ENCODE data around the gene RPS15A. TPM values are rescaled to one million over a fixed set of nuclear protein-coding genes. Genes with fewer than 3 reads are reported as not detected.
A peak's percentile ranks its signal among the peaks of the same experiment; 100 is the strongest.

Gene RPS15A
- total RNA-seq, 1 experiment from 2014 or later, result 3,616 TPM

- Histone ChIP-seq H3K9me3 (replicated peaks) (no peaks in the 10 kb centered on the region), H3K36me3 (peaks cover 23% of the 10 kb centered on the region), H3K27ac (no peak overlapping the region), H3K4me1 (peaks cover 3% of the 10 kb centered on the region; the same call in 1 of the 2 replicates), H3K27me3 (no peaks in the 10 kb centered on the region), H3K4me3 (no peak overlapping the region)
- no peak for DNase-seq
Measured at GRCh38 chr16:18803569-18804462, 13.7 kb upstream of the RPS15A start.

DNA sequence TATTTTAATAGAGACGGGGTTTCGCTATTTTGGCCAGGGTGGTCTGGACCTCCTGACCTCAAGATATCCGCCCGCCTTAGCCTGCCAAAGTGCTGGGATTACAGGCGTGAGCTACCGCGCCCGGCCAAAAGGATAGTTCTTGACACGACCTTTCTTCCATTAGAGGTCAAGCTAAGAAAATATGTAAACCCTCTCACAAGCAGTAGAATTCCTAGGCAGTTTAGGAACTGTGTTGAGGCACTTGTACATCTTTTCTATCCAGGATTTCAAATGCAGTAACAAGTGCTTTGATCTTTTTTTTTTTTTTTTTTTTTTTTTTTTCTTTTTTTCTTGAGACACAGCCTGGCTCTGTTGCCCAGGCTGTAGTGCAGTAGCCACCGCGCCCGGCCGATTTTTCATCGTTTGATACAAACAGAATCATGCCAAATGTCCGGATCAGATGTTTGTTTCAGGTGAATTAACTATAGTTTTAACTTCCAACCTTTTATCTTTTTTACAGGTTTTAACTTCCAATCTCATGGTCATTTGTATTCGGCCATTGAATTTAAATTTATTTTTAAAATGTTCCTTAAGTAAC, 12.7 kb upstream of the RPS15A start:
- DNase-seq, result no peak
- Histone ChIP-seq H3K36me3 (peaks cover 22% of the 10 kb centered on the region), H3K27ac (no peak overlapping the region), H3K4me1 (peaks cover 8% of the 10 kb centered on the region), H3K4me3 (no peak overlapping the region), H3K27me3 (no peaks in the 10 kb centered on the region), H3K9me3 (replicated peaks) (no peaks in the 10 kb centered on the region)

GRCh38 chr16:18801145-18801972, 11.2 kb upstream of the RPS15A start, which contains the start of gene ARL6IP1:
TSS of gene ARL6IP1 (minus strand) at chr16:18801549. CDS start at chr16:18801466, 83 bp downstream.
- Histone ChIP-seq H3K4me1 (peaks cover 13% of the 10 kb centered on the region), H3K9me3 (replicated peaks) (no peaks in the 10 kb centered on the region), H3K4me3 (peak within 1 kb of the TSS; percentile 88), H3K36me3 (peaks cover 26% of the 10 kb centered on the region), H3K27me3 (no peaks in the 10 kb centered on the region), H3K27ac (peak within 1 kb of the TSS; percentile 80)
- DNase-seq, result peak; percentile 99

DNA sequence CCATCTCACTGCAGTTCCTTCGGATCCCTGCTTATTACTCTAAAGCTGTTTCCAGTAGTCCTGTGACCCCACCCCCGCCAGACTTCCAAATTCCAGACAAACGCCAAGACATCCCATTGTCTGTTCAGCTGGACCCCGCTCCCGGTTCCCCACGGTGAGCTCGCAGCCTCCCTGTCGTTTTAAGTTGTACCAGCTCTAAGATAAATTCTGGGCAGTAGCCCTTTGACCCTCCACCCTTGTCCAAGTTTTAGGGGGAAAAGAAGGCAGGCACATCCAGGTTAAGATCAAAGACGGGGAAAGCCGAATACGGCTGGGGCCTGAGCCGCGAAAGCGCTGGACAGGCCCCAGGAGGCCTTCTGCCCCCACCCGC, 10.6 kb upstream of the RPS15A start:
- no peaks in the 10 kb centered on the region for H3K27me3 ChIP-seq
- peaks cover 32% of the 10 kb centered on the region for H3K36me3 ChIP-seq
- H3K4me3 ChIP-seq, result peak overlapping the region; percentile 88
- peaks cover 13% of the 10 kb centered on the region for H3K4me1 ChIP-seq
- H3K9me3 ChIP-seq (replicated peaks), result no peaks in the 10 kb centered on the region
- DNase-seq, result peak; percentile 21 to 34
- peak overlapping the region; percentile 80 for H3K27ac ChIP-seq

GRCh38 chr16:18800293-18800692, 10.2 kb upstream of the RPS15A start:
- H3K36me3 ChIP-seq, result peaks cover 37% of the 10 kb centered on the region
- no peak for DNase-seq
- H3K9me3 ChIP-seq (replicated peaks), result no peaks in the 10 kb centered on the region
- no peaks in the 10 kb centered on the region for H3K27me3 ChIP-seq
- H3K27ac ChIP-seq, result peak overlapping the region; percentile 80
- peak overlapping the region; percentile 88 for H3K4me3 ChIP-seq
- H3K4me1 ChIP-seq, result peaks cover 13% of the 10 kb centered on the region

GRCh38 chr16:18799500-18799899, 9.4 kb upstream of the RPS15A start:
- no peak for DNase-seq
- Histone ChIP-seq H3K9me3 (replicated peaks) (no peaks in the 10 kb centered on the region), H3K27me3 (no peaks in the 10 kb centered on the region), H3K36me3 (peaks cover 43% of the 10 kb centered on the region), H3K27ac (peak overlapping the region; percentile 53), H3K4me1 (peaks cover 13% of the 10 kb centered on the region), H3K4me3 (peak overlapping the region; percentile 88)

DNA sequence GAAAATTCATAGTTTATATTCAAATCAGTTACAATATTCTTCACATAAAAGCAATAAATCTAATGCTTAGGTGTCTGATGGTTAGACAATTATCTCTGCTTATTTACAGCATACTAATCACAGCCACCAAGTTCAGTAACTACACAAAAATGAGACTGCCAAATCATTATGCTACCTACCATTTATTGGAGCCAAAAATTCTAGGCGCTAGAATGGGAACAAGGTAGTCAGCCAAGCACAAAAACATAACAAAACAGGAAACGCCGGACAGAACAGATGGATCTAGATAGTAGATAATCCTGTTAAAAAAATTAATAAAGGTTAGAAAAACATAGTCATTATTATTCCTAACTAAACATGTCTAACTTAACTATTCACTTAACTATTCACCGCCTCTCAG, 7.6 kb upstream of the RPS15A start:
- peak overlapping the region; percentile 35; the same call in 1 of the 2 replicates for H3K27ac ChIP-seq
- H3K36me3 ChIP-seq, result peaks cover 56% of the 10 kb centered on the region
- H3K4me1 ChIP-seq, result peaks cover 13% of the 10 kb centered on the region
- no peaks in the 10 kb centered on the region for H3K9me3 ChIP-seq (replicated peaks)
- no peak overlapping the region for H3K4me3 ChIP-seq
- H3K27me3 ChIP-seq, result no peaks in the 10 kb centered on the region
- DNase-seq, result no peak

DNA sequence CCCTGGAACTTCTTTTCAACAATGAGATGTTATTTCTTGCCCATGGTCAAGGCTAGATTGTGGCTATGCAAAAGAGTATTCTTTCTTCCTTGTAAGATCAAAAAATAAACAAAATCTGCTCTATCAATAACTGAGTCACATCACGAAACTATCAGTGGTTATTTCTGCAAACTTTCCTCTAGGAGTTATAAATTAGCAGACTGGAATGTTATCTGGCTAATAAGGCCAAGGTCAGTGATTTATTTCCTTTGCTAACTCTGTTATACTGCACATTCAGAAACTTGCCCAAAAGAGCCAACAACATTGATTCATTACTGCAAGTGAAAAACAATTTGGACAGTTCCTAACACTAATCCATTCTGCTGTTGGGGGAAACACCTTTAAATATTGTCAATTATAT, 6.2 kb upstream of the RPS15A start:
- Histone ChIP-seq H3K36me3 (peaks cover 70% of the 10 kb centered on the region), H3K4me3 (no peak overlapping the region), H3K9me3 (replicated peaks) (no peaks in the 10 kb centered on the region)

GRCh38 chr16:18792836-18793433, 2.8 kb upstream of the RPS15A start:
- Histone ChIP-seq H3K36me3 (peaks cover 77% of the 10 kb centered on the region), H3K9me3 (replicated peaks) (no peaks in the 10 kb centered on the region), H3K4me1 (peaks cover 8% of the 10 kb centered on the region), H3K27ac (no peak overlapping the region), H3K27me3 (no peaks in the 10 kb centered on the region), H3K4me3 (no peak overlapping the region)
- no peak for DNase-seq

More for the DNA sequence above, 6.2 kb upstream of the RPS15A start:
- H3K27ac ChIP-seq, result no peak overlapping the region
- H3K4me1 ChIP-seq, result peaks cover 13% of the 10 kb centered on the region
- no peaks in the 10 kb centered on the region for H3K27me3 ChIP-seq
- no peak for DNase-seq

DNA sequence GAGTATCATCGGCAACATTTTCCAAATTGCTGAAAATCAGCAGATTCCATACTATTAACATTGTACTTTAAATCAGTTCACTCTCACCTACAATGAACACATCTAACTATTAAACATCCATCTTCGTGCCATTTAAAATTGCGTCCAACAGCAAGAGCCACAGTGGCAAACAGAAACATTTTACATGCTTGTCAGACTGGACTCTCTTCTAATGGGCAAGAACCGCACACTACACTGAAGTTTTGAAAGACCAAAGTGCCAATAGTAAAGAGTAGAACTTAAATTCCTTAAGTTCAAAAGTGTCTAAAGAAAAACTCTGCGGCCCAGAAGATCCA, 652 bp downstream of the RPS15A start:
- no peak for DNase-seq
- peaks cover 81% of the 10 kb centered on the region for H3K36me3 ChIP-seq
- H3K9me3 ChIP-seq (replicated peaks), result no peaks in the 10 kb centered on the region
- no peaks in the 10 kb centered on the region for H3K27me3 ChIP-seq
- H3K27ac ChIP-seq, result peak overlapping the region; percentile 87
- peak overlapping the region; percentile 92 for H3K4me3 ChIP-seq
- peaks cover 9% of the 10 kb centered on the region for H3K4me1 ChIP-seq

DNA sequence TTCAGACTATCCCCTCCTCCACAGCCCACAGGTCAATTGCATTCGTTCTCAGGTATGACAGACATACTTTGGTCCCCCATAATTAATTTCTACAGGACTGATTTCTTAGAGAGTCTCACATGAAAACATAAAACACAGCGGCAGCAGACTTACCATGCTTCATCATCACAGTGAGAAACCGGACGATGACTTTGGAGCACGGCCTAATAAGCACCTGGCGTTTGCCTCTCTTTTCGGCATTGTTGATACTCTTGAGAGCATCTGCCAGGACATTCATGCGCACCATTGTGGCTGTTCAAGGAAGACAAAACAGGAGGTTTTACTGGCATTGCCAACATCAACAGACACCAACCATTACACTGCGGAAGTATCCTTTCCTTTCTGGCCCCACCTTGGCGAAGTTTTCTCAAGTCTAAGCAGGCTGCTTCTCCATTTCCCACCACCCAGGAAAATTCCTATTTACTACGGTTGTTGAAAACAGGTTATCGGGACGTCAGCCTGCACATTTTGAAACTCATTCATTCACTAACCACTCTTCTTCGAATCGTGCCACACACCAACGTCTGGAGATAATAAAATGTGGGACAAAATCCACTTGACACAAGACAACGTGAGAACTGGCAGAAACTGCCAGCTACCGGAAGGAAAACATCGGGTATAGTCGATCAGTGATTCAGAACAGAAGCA, 1.2 kb downstream of the RPS15A start:
- H3K4me3 ChIP-seq, result peak overlapping the region; percentile 92
- peaks cover 9% of the 10 kb centered on the region for H3K4me1 ChIP-seq
- peak overlapping the region; percentile 87 for H3K27ac ChIP-seq
- no peaks in the 10 kb centered on the region for H3K27me3 ChIP-seq
- no peaks in the 10 kb centered on the region for H3K9me3 ChIP-seq (replicated peaks)
- no peak for DNase-seq
- H3K36me3 ChIP-seq, result peaks cover 81% of the 10 kb centered on the region

GRCh38 chr16:18784917-18785623, 5.1 kb downstream of the RPS15A start:
- DNase-seq, result no peak
- H3K4me3 ChIP-seq, result no peak overlapping the region
- peaks cover 9% of the 10 kb centered on the region for H3K4me1 ChIP-seq
- no peaks in the 10 kb centered on the region for H3K27me3 ChIP-seq
- H3K27ac ChIP-seq, result no peak overlapping the region
- peaks cover 73% of the 10 kb centered on the region for H3K36me3 ChIP-seq
- H3K9me3 ChIP-seq (replicated peaks), result no peaks in the 10 kb centered on the region

DNA sequence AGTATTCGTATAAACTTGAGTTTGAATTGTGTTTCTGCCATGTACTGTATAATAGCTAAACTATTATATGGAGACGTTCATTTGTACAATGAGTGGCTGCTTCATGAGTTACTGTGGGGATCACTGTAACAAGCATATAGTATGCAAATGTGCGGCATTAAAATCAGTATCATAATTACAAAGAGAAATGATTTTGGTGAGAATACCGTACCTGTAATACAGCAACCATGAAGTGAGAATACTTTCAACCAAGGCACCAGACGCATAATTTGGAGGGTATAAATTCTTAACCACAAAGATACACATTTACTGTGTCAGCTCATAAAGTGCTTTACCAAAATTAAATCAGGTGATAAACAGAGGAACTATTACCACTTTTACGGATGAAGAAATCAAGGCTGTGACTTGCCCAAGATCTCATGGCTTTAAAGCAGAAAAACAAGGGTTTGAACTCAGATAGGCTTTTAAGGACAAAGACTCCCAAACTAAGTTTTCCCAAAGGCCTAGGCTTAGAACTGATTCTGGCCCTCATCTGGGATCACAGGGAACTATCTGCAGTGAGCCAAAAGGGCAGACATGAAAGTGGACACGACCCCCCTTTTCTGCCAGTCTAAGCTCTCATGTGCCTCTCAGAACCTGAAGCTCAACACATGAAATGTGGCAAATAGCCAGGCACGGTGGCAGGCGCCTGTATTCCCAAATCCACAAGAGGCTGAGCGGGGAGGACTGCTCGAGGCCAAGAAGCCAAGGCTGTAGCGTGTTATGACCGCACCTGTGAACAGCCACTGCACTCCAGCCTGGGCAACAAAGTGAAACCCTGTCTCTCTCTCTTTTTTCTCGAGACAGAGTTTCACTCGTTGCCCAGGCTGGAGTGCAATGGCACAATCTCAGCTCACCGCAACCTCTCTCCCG, 6.4 kb downstream of the RPS15A start:
- Histone ChIP-seq H3K4me3 (no peak overlapping the region), H3K36me3 (peaks cover 65% of the 10 kb centered on the region), H3K4me1 (peaks cover 9% of the 10 kb centered on the region), H3K27me3 (no peaks in the 10 kb centered on the region), H3K27ac (no peak overlapping the region), H3K9me3 (replicated peaks) (no peaks in the 10 kb centered on the region)
- DNase-seq, result no peak

Data from SJCRH30 (cell line).